ENCODE measurements around the gene GPR108. TPM values are rescaled to one million over a fixed set of nuclear protein-coding genes. Genes with fewer than 3 reads are reported as not detected.
A peak's percentile ranks its signal among the peaks of the same experiment; 100 is the strongest.

Gene GPR108
- total and polyA plus RNA-seq, 2 of the 13 experiments (the other 11 are each of a cell fraction or from before 2014, with no cell fraction given) = 36.4 to 63.0 TPM

- TF ChIP-seq MXI1 (IDR thresholded peaks at IDR 0.05; ENCODE audit: borderline replicate concordance, low read depth, low read length) (peak; percentile 80; the same call in 1 of the 3 replicates), NR2F2 (IDR thresholded peaks at IDR 0.05; ENCODE audit: borderline replicate concordance, low read depth) (peak; percentile 98), KDM5A (IDR thresholded peaks at IDR 0.05; ENCODE audit: borderline replicate concordance, low read length) (peak; percentile 61; the same call in 1 of the 2 replicates), CREBL2 (CRISPR knock-in tag; IDR thresholded peaks at IDR 0.05; ENCODE audit: borderline replicate concordance) (no peak), SRSF9 (IDR thresholded peaks at IDR 0.05; ENCODE audit: borderline replicate concordance, insufficient read depth, low read depth, low read length, poor library complexity, severe bottlenecking) (no peak), ZSCAN21 (CRISPR knock-in tag; IDR thresholded peaks at IDR 0.05; ENCODE audit: borderline replicate concordance) (0 out of 2 replicates have a peak, but pooled peaks have one; percentile 73), PLRG1 (conservative IDR thresholded peaks at IDR 0.05) (no peak), ZKSCAN1 (IDR thresholded peaks at IDR 0.05; ENCODE audit: low read length) (no peak), ZNF430 (CRISPR knock-in tag; IDR thresholded peaks at IDR 0.05) (peak; percentile 97), SP5 (CRISPR knock-in tag; IDR thresholded peaks at IDR 0.05; ENCODE audit: borderline replicate concordance, low read depth) (peak; percentile 83), UBTF (CRISPR knock-in tag; IDR thresholded peaks at IDR 0.05) (peak; percentile 78), ZNF335 (CRISPR knock-in tag; IDR thresholded peaks at IDR 0.05) (peak; percentile 81; the same call in 1 of the 2 replicates), MLX (CRISPR knock-in tag; IDR thresholded peaks at IDR 0.05) (peak; percentile 80), POLR2AphosphoS2 (IDR thresholded peaks at IDR 0.05; ENCODE audit: low read depth, low read length) (peak; percentile 92), RARA (CRISPR knock-in tag; IDR thresholded peaks at IDR 0.05) (peak; percentile 97), ZNF562 (CRISPR knock-in tag; IDR thresholded peaks at IDR 0.05; ENCODE audit: borderline replicate concordance) (no peak), ZBTB4 (CRISPR knock-in tag; IDR thresholded peaks at IDR 0.05; ENCODE audit: borderline replicate concordance) (peak; percentile 97), EZH2 (conservative IDR thresholded peaks at IDR 0.05; ENCODE audit: low read depth, low read length) (no peak), CCAR2 (optimal IDR thresholded peaks at IDR 0.05; ENCODE audit: low read depth, low read length) (peak; percentile 19), RBM22 (optimal IDR thresholded peaks at IDR 0.05; ENCODE audit: low read length) (peak; percentile 40), TMF1 (CRISPR knock-in tag; IDR thresholded peaks at IDR 0.05; ENCODE audit: low read depth) (no peak), ZNF598 (CRISPR knock-in tag; IDR thresholded peaks at IDR 0.05; ENCODE audit: borderline replicate concordance) (0 out of 2 replicates have a peak, but pooled peaks have one; percentile 16)
These were observed 16.8 kb downstream of the GPR108 start, which contains the start of gene C3 (continued) for GRCh38 chr19:6720369-6721137.
